ENCODE data around the gene AVEN. TPM values are rescaled to one million over a fixed set of nuclear protein-coding genes. Genes with fewer than 3 reads are reported as not detected.

AVEN gene
- total RNA-seq, 1 experiment from 2014 or later, result 3.1 TPM

- CTCF ChIA-PET, result no interaction called here
- no peaks in the 10 kb centered on the region for H3K36me3 Mint-ChIP-seq (ENCODE audit: insufficient read depth, unreplicated experiment)
- intact Hi-C loops (cut with micrococcal nuclease; ENCODE audit: unreplicated experiment), result no loop called here
These were observed 144.8 kb downstream of the AVEN start for GRCh38 chr15:33894193-33894592.

GRCh38 chr15:33888176-33888575 is 150.8 kb downstream of the AVEN start:
- Mint-ChIP-seq H3K4me3 (ENCODE audit: low read depth, unreplicated experiment) (no peak overlapping the region), H3K27me3 (ENCODE audit: unreplicated experiment) (no peaks in the 10 kb centered on the region), H3K9me3 (ENCODE audit: low read depth, unreplicated experiment) (no peaks in the 10 kb centered on the region), H3K27ac (ENCODE audit: unreplicated experiment) (no peak overlapping the region), H3K36me3 (ENCODE audit: insufficient read depth, unreplicated experiment) (no peaks in the 10 kb centered on the region), H3K4me1 (ENCODE audit: low read depth, unreplicated experiment) (no peaks in the 10 kb centered on the region)
- BruUV-seq (replicated peaks), result no TSS peak
- intact Hi-C loops (cut with micrococcal nuclease; ENCODE audit: unreplicated experiment), result no loop called here
- TF ChIP-seq CTCF (IDR thresholded peaks at IDR 0.05; ENCODE audit: unreplicated experiment), result no peak
- DNase-seq, result no peak
- CTCF ChIA-PET, result no interaction called here

More at GRCh38 chr15:33894193-33894592, 144.8 kb downstream of the AVEN start:
- Mint-ChIP-seq H3K4me3 (ENCODE audit: low read depth, unreplicated experiment) (no peak overlapping the region), H3K9me3 (ENCODE audit: low read depth, unreplicated experiment) (no peaks in the 10 kb centered on the region), H3K4me1 (ENCODE audit: low read depth, unreplicated experiment) (no peaks in the 10 kb centered on the region), H3K27me3 (ENCODE audit: unreplicated experiment) (no peaks in the 10 kb centered on the region), H3K27ac (ENCODE audit: unreplicated experiment) (no peak overlapping the region)
- BruUV-seq (replicated peaks), result no TSS peak
- TF ChIP-seq CTCF (IDR thresholded peaks at IDR 0.05; ENCODE audit: unreplicated experiment), result no peak
- no peak for DNase-seq

GRCh38 chr15:33882921-33883320 is 156.1 kb downstream of the AVEN start:
- H3K27ac Mint-ChIP-seq (ENCODE audit: unreplicated experiment), result no peak overlapping the region
- no peak for DNase-seq
- H3K4me3 Mint-ChIP-seq (ENCODE audit: low read depth, unreplicated experiment), result no peak overlapping the region
- no peaks in the 10 kb centered on the region for H3K27me3 Mint-ChIP-seq (ENCODE audit: unreplicated experiment)
- intact Hi-C loops (cut with micrococcal nuclease; ENCODE audit: unreplicated experiment), result no loop called here
- TF ChIP-seq CTCF (IDR thresholded peaks at IDR 0.05; ENCODE audit: unreplicated experiment), result no peak
- no peaks in the 10 kb centered on the region for H3K36me3 Mint-ChIP-seq (ENCODE audit: insufficient read depth, unreplicated experiment)
- H3K9me3 Mint-ChIP-seq (ENCODE audit: low read depth, unreplicated experiment), result no peaks in the 10 kb centered on the region
- H3K4me1 Mint-ChIP-seq (ENCODE audit: low read depth, unreplicated experiment), result no peaks in the 10 kb centered on the region
- no TSS peak for BruUV-seq (replicated peaks)
- CTCF ChIA-PET, result no interaction called here

- Mint-ChIP-seq H3K36me3 (ENCODE audit: insufficient read depth, unreplicated experiment) (no peaks in the 10 kb centered on the region), H3K4me1 (ENCODE audit: low read depth, unreplicated experiment) (no peaks in the 10 kb centered on the region), H3K9me3 (ENCODE audit: low read depth, unreplicated experiment) (no peaks in the 10 kb centered on the region), H3K27ac (ENCODE audit: unreplicated experiment) (no peak overlapping the region), H3K27me3 (ENCODE audit: unreplicated experiment) (no peaks in the 10 kb centered on the region), H3K4me3 (ENCODE audit: low read depth, unreplicated experiment) (no peak overlapping the region)
- TF ChIP-seq CTCF (IDR thresholded peaks at IDR 0.05; ENCODE audit: unreplicated experiment), result no peak
- CTCF ChIA-PET, result no interaction called here
- no peak for DNase-seq
- intact Hi-C loops (cut with micrococcal nuclease; ENCODE audit: unreplicated experiment), result no loop called here
- BruUV-seq (replicated peaks), result no TSS peak
These were observed 164.8 kb downstream of the AVEN start for GRCh38 chr15:33874156-33874555.

All from Calu3 (cell line).